Panc1 (cell line): ENCODE data around the gene MAGI1. TPM values are rescaled to one million over a fixed set of nuclear protein-coding genes. Genes with fewer than 3 reads are reported as not detected.

ENCODE experiments used
- ATAC-seq: fragments of 200-7000 bp; cut with Tn5 transposase; 2 replicates; pipeline ENCODE4 v1.9.1; 2020; ENCODE audit warnings: mild to moderate bottlenecking, moderate library complexity
- BruUV-seq: library from RNA; stranded (reverse); fragments of 400-500 nt; replicated peaks from 2 replicates; lab custom pipeline; 2021; lab: Mats Ljungman, UMichigan
- CTCF ChIA-PET: fragments of 300-600 bp; sonication (Branson Sonifier 250); formaldehyde crosslinking; loops from one replicate; lab custom pipeline; 2022; ENCODE audit warnings: antibody characterized with exemption; lab: Charles Lee
- POLR2A ChIA-PET: fragments of 300-600 bp; sonication (Branson Sonifier 250); formaldehyde crosslinking; loops from one replicate; lab custom pipeline; 2022; ENCODE audit warnings: antibody characterized with exemption; lab: Charles Lee
- DNase-seq: peaks from one replicate; pipeline ENCODE4 v3.0.0-alpha.2; 2010; ENCODE audit warnings: low read depth, low spot score
- H3K27ac ChIP-seq: 2 replicates; pipeline ENCODE4 v1.5.1; 2011; ENCODE audit warnings: mild to moderate bottlenecking, low read length, inconsistent platforms
- H3K27me3 ChIP-seq: fragments of 200-500 bp; sonication (Bioruptor generic); 2 replicates; pipeline ENCODE4 v1.6.0; 2014; ENCODE audit warnings: low read length, inconsistent platforms; ENCODE audit not compliant: control insufficient read depth, insufficient read depth
- H3K36me3 ChIP-seq: fragments of 200-500 bp; sonication (Bioruptor generic); 2 replicates; pipeline ENCODE4 v1.5.1; 2014; ENCODE audit warnings: inconsistent platforms, mild to moderate bottlenecking, low read length, moderate library complexity; ENCODE audit not compliant: control insufficient read depth, insufficient read depth
- H3K4me1 ChIP-seq: 2 replicates; pipeline ENCODE4 v1.5.1; 2011; ENCODE audit warnings: inconsistent platforms, mild to moderate bottlenecking, low read length, moderate library complexity; ENCODE audit not compliant: control insufficient read depth, insufficient read depth
- H3K4me3 ChIP-seq, 2 experiments: 2 replicates each; pipeline ENCODE4 v1.5.1; 2011 to 2012; ENCODE audit warnings: low read depth in 2 of 2, low read length in 2 of 2, mild to moderate bottlenecking in 2 of 2, inconsistent platforms in 1 of 2, moderate library complexity in 1 of 2
- H3K9me3 ChIP-seq: fragments of 200-500 bp; sonication (Bioruptor generic); 2 replicates; pipeline ENCODE4 v1.5.1; 2014; ENCODE audit warnings: low read depth, mild to moderate bottlenecking, inconsistent platforms, low read length, moderate library complexity; ENCODE audit not compliant: control insufficient read depth, insufficient read depth
- CTCF ChIP-seq: fragments of 450-650 bp; IDR thresholded peaks from 2 replicates; pipeline ENCODE4 v1.5.1; 2017; ENCODE audit warnings: mild to moderate bottlenecking
- POLR2AphosphoS5 ChIP-seq: IDR thresholded peaks from 2 replicates; pipeline ENCODE4 v1.6.1; 2012; ENCODE audit warnings: mild to moderate bottlenecking, low read depth, low read length, moderate library complexity
- REST ChIP-seq, 2 experiments: IDR thresholded peaks; 2 replicates each; pipeline ENCODE4 v1.6.1; 2011 to 2012; ENCODE audit warnings: low read depth in 2 of 2, control low read depth in 1 of 2, low read length in 1 of 2, mild to moderate bottlenecking in 1 of 2, moderate library complexity in 1 of 2; ENCODE audit not compliant: insufficient read depth in 1 of 2
- SIN3A ChIP-seq: IDR thresholded peaks from 2 replicates; pipeline ENCODE4 v1.6.1; 2012; ENCODE audit warnings: low read depth, mild to moderate bottlenecking, low read length, moderate library complexity, borderline replicate concordance; ENCODE audit not compliant: insufficient read depth
- TCF7L2 ChIP-seq: IDR thresholded peaks from 2 replicates; pipeline ENCODE4 v1.6.1; 2011; ENCODE audit warnings: mild to moderate bottlenecking, low read depth, low read length, inconsistent platforms
- in situ Hi-C: cut with HindIII; loops from 2 replicates; pipeline ENCODE4 v1.10.0; 2016; ENCODE audit warnings: low sequenced_read_pairs, low pct_unique_long_range_greater_than_20kb
- intact Hi-C: fragments of 100-400 bp; cut with micrococcal nuclease; formaldehyde crosslinking; loops from one replicate; pipeline ENCODE4 v1.10.0; 2022; ENCODE audit not compliant: unreplicated experiment
- total RNA-seq: library from RNA; stranded (reverse); gene quantifications from one replicate; pipeline ENCODE4 v1.2.1, GENCODE V29; 2021; ENCODE audit not compliant: unreplicated experiment

Gene MAGI1
- total RNA-seq, 1 experiment from 2014 or later, result 9.5 TPM

- BruUV-seq, result no TSS peak
- intact Hi-C loops, result no loop called here
- in situ Hi-C loops, result no loop called here
- TF ChIP-seq SIN3A, result no peak
- no peak for TF ChIP-seq POLR2AphosphoS5
- no peak for TF ChIP-seq REST (IDR thresholded peaks at IDR 0.05; ENCODE audit: insufficient read depth in 1 of 2, low read depth in 2 of 2, low read length in 1 of 2)
- no peak for TF ChIP-seq TCF7L2
- H3K4me3 ChIP-seq, result no peak overlapping the region
- no peaks in the 10 kb centered on the region for H3K4me1 ChIP-seq
- DNase-seq (no peak), ATAC-seq (no peak)
- POLR2A ChIA-PET, result no interaction called here
- no peaks in the 10 kb centered on the region for H3K9me3 ChIP-seq
- no peaks in the 10 kb centered on the region for H3K36me3 ChIP-seq
- H3K27ac ChIP-seq, result no peak overlapping the region
- no peaks in the 10 kb centered on the region for H3K27me3 ChIP-seq
- CTCF ChIA-PET, result no interaction called here
These were observed 293.4 kb downstream of the MAGI1 start for GRCh38 chr3:65745306-65745705.

GRCh38 chr3:65742914-65743313 lies 295.8 kb downstream of the MAGI1 start:
- no peak overlapping the region for H3K27ac ChIP-seq
- no peak for DNase-seq
- no peak overlapping the region for H3K4me3 ChIP-seq
- no peak for TF ChIP-seq CTCF
- TF ChIP-seq POLR2AphosphoS5, result no peak
- TF ChIP-seq SIN3A, result no peak
- no peak for TF ChIP-seq TCF7L2
- BruUV-seq, result no TSS peak
- no peaks in the 10 kb centered on the region for H3K4me1 ChIP-seq
- no peak for ATAC-seq
- no peaks in the 10 kb centered on the region for H3K36me3 ChIP-seq
- in situ Hi-C loops (no loop called here), intact Hi-C loops (no loop called here)
- no peaks in the 10 kb centered on the region for H3K27me3 ChIP-seq
- H3K9me3 ChIP-seq, result no peaks in the 10 kb centered on the region
- CTCF ChIA-PET, result no interaction called here
- POLR2A ChIA-PET, result interaction anchor here (0.7 kb wide), 1 partner anchor 61 kb away, joined by 4 read pairs; no protein-coding TSS in a partner anchor

GRCh38 chr3:65741540-65741939 lies 297.2 kb downstream of the MAGI1 start:
- BruUV-seq, result no TSS peak
- no peak for TF ChIP-seq TCF7L2
- no peak for TF ChIP-seq REST (IDR thresholded peaks at IDR 0.05; ENCODE audit: insufficient read depth in 1 of 2, low read depth in 2 of 2, low read length in 1 of 2)
- TF ChIP-seq CTCF, result no peak
- TF ChIP-seq POLR2AphosphoS5, result no peak
- no peak for TF ChIP-seq SIN3A
- intact Hi-C loops, result no loop called here
- ChIA-PET POLR2A (no interaction called here), CTCF (no interaction called here)
- no peak overlapping the region for H3K27ac ChIP-seq
- in situ Hi-C loops, result no loop called here
- no peaks in the 10 kb centered on the region for H3K4me1 ChIP-seq
- no peak overlapping the region for H3K4me3 ChIP-seq
- no peak for DNase-seq
- no peaks in the 10 kb centered on the region for H3K36me3 ChIP-seq
- H3K9me3 ChIP-seq, result no peaks in the 10 kb centered on the region
- no peaks in the 10 kb centered on the region for H3K27me3 ChIP-seq
- ATAC-seq, result no peak
